Endothelial cell of umbilical vein (primary cell): ENCODE measurements around the gene MPND. TPM values are rescaled to one million over a fixed set of nuclear protein-coding genes. Genes with fewer than 3 reads are reported as not detected.

Experiments used
- BruUV-seq: library from RNA; stranded (reverse); fragments of 400-500 nt; replicated peaks from 2 replicates; lab custom pipeline; 2021; lab: Mats Ljungman, UMichigan
- CTCF ChIA-PET: fragments of 300-600, 350-600 bp; sonication (Branson Sonifier 250); formaldehyde crosslinking; loops from one replicate; lab custom pipeline; 2021; ENCODE audit warnings: antibody characterized with exemption, inconsistent platforms; lab: Charles Lee
- POLR2A ChIA-PET: fragments of 300-600, 350-600 bp; sonication (Branson Sonifier 250); formaldehyde crosslinking; loops from one replicate; lab custom pipeline; 2021; ENCODE audit warnings: antibody characterized with exemption, inconsistent platforms; lab: Charles Lee
- DNase-seq: peaks from one replicate; pipeline ENCODE4 v3.0.0-alpha.2; 2011; ENCODE audit warnings: low read depth, low spot score
- FAIRE-seq: peaks from 2 replicates; lab custom pipeline; 2011; peaks lifted over from hg19 to GRCh38; lab: Jason Lieb, UNC
- H2AFZ ChIP-seq: 2 replicates; pipeline ENCODE4 v1.6.0; 2012; ENCODE audit warnings: low read depth, low read length, control low read depth, inconsistent platforms
- H3K27ac ChIP-seq: 2 replicates; pipeline ENCODE4 v1.5.1; 2011; ENCODE audit warnings: low read depth, mild to moderate bottlenecking, control low read depth, low read length, moderate library complexity; ENCODE audit not compliant: insufficient read depth
- H3K27me3 ChIP-seq, 2 experiments: 2 replicates each; pipeline versions ENCODE4 v1.6.0 to v1.6.1; 2011; ENCODE audit warnings: low read length in 2 of 2, mixed read lengths in 1 of 2; ENCODE audit not compliant: control insufficient read depth in 2 of 2, insufficient read depth in 2 of 2
- H3K36me3 ChIP-seq, 2 experiments: 2 replicates in 1 of 2; 3 replicates in 1 of 2; pipeline ENCODE4 v1.5.1; 2011; ENCODE audit warnings: low read length in 2 of 2, mild to moderate bottlenecking in 1 of 2, moderate library complexity in 1 of 2; ENCODE audit not compliant: control insufficient read depth in 2 of 2, insufficient read depth in 2 of 2; ENCODE audit errors: extremely low read depth in 1 of 2
- H3K4me1 ChIP-seq: 3 replicates; pipeline ENCODE4 v1.5.1; 2011; ENCODE audit warnings: mild to moderate bottlenecking, low read length; ENCODE audit not compliant: control insufficient read depth, insufficient read depth; ENCODE audit errors: extremely low read depth
- H3K4me2 ChIP-seq: 2 replicates; pipeline ENCODE4 v1.6.1; 2011; ENCODE audit warnings: low read length, control low read depth, mixed read lengths; ENCODE audit not compliant: insufficient read depth
- H3K4me3 ChIP-seq, 3 experiments: fragments of 200-600 bp in 1 of 3; sonication (generic), shearing (Covaris generic) in 1 of 3; replicated peaks in 1 of 3; 2 replicates each; pipeline ENCODE4 v1.5.1; 2011 to 2016; ENCODE audit warnings: control low read depth in 3 of 3, low read length in 3 of 3, mild to moderate bottlenecking in 2 of 3, inconsistent platforms in 1 of 3, low read depth in 1 of 3, moderate library complexity in 1 of 3; ENCODE audit not compliant: insufficient read depth in 1 of 3
- H3K79me2 ChIP-seq: 2 replicates; pipeline ENCODE4 v1.6.0; 2012; ENCODE audit warnings: low read length, inconsistent platforms; ENCODE audit not compliant: control insufficient read depth, insufficient read depth
- H3K9ac ChIP-seq: replicated peaks from 2 replicates; pipeline ENCODE3; 2011; ENCODE audit warnings: low read length, control low read depth; ENCODE audit not compliant: insufficient read depth; ENCODE audit errors: extremely low read depth
- H3K9me1 ChIP-seq: replicated peaks from 3 replicates; pipeline ENCODE4 v1.6.0; 2011; ENCODE audit warnings: mild to moderate bottlenecking, low read length; ENCODE audit not compliant: control insufficient read depth, insufficient read depth; ENCODE audit errors: extremely low read depth
- H3K9me3 ChIP-seq: replicated peaks from 2 replicates; pipeline ENCODE4 v1.5.1; 2012; ENCODE audit warnings: low read length, inconsistent platforms; ENCODE audit not compliant: control insufficient read depth, insufficient read depth
- H4K20me1 ChIP-seq: replicated peaks from 2 replicates; pipeline ENCODE3; 2011; ENCODE audit warnings: mild to moderate bottlenecking, low read length; ENCODE audit not compliant: control insufficient read depth, insufficient read depth; ENCODE audit errors: extremely low read depth
- EZH2 ChIP-seq: IDR thresholded peaks from 2 replicates; pipeline ENCODE4 v1.6.1; 2012; ENCODE audit warnings: borderline replicate concordance, low read depth, mild to moderate bottlenecking, moderate library complexity, low read length, inconsistent platforms; ENCODE audit not compliant: severe bottlenecking
- FOS ChIP-seq: IDR thresholded peaks from 2 replicates; pipeline ENCODE4 v1.6.1; 2011; ENCODE audit warnings: mild to moderate bottlenecking, low read length, moderate library complexity, borderline replicate concordance; ENCODE audit not compliant: insufficient read depth
- GATA2 ChIP-seq: IDR thresholded peaks from 2 replicates; pipeline ENCODE4 v1.7.0; 2011; ENCODE audit warnings: low read depth, mild to moderate bottlenecking, moderate library complexity, mixed read lengths, low read length; ENCODE audit not compliant: insufficient read length, insufficient read depth
- JUN ChIP-seq: IDR thresholded peaks from 2 replicates; pipeline ENCODE4 v1.6.1; 2011; ENCODE audit warnings: borderline replicate concordance, low read depth; ENCODE audit not compliant: insufficient read length, insufficient read depth
- MAX ChIP-seq: IDR thresholded peaks from 2 replicates; pipeline ENCODE4 v1.6.1; 2011; ENCODE audit not compliant: insufficient read depth, insufficient read length
- MYC ChIP-seq: IDR thresholded peaks from one replicate; pipeline ENCODE4 v1.6.1; 2011; ENCODE audit warnings: mild to moderate bottlenecking, low read depth, low read length
- POLR2A ChIP-seq: IDR thresholded peaks from 2 replicates; pipeline ENCODE4 v1.6.1; 2012; ENCODE audit warnings: low read depth, mild to moderate bottlenecking, control low read depth, low read length
- POLR2AphosphoS5 ChIP-seq: IDR thresholded peaks from 2 replicates; pipeline ENCODE4 v1.6.1; 2012; ENCODE audit warnings: low read depth, mild to moderate bottlenecking, control low read depth, low read length, moderate library complexity; ENCODE audit not compliant: insufficient read depth
- dilution Hi-C: fragments of 300-500 bp; cut with MboI; formaldehyde crosslinking; loops from one replicate; pipeline ENCODE4 v1.15.0; 2019; ENCODE audit warnings: low sequenced_read_pairs; ENCODE audit not compliant: extremely low pct_ligation_motif_present
- intact Hi-C: fragments of 100-400 bp; cut with micrococcal nuclease; formaldehyde crosslinking; loops from one replicate; pipeline ENCODE4 v1.10.0; 2022
- polyA plus RNA-seq, 4 experiments: library from polyadenylated mRNA; depleted of rRNA in 3 of 4; stranded (reverse) in 3 of 4; unstranded in 1 of 4; fragments of >200 nt; gene quantifications; 2 replicates each; pipeline versions ENCODE4 v1.2.1 to v1.2.3, GENCODE V29; 2011 to 2012; ENCODE audit warnings: missing spikeins in 1 of 4
- total RNA-seq: library from RNA; stranded (reverse); gene quantifications from 2 replicates; pipeline ENCODE4 v1.2.3, GENCODE V29; 2021
- TF ChIP-seq, protein P1 (sequence below), 2 donors: IDR thresholded peaks; 1 replicate in 1 of 2; 2 replicates in 1 of 2; pipeline ENCODE4 v1.5.1; 2011; ENCODE audit warnings: low read length in 2 of 2, mild to moderate bottlenecking in 2 of 2, moderate library complexity in 2 of 2, control low read depth in 1 of 2, inconsistent platforms in 1 of 2, low read depth in 1 of 2; ENCODE audit not compliant: insufficient read depth in 1 of 2; ENCODE audit errors: extremely low read depth in 1 of 2

Gene MPND
- total and polyA plus RNA-seq, 2 donors (not counting 3 experiments of a cell fraction or from before 2014, with no cell fraction given): 14.8 to 21.1 TPM

DNA sequence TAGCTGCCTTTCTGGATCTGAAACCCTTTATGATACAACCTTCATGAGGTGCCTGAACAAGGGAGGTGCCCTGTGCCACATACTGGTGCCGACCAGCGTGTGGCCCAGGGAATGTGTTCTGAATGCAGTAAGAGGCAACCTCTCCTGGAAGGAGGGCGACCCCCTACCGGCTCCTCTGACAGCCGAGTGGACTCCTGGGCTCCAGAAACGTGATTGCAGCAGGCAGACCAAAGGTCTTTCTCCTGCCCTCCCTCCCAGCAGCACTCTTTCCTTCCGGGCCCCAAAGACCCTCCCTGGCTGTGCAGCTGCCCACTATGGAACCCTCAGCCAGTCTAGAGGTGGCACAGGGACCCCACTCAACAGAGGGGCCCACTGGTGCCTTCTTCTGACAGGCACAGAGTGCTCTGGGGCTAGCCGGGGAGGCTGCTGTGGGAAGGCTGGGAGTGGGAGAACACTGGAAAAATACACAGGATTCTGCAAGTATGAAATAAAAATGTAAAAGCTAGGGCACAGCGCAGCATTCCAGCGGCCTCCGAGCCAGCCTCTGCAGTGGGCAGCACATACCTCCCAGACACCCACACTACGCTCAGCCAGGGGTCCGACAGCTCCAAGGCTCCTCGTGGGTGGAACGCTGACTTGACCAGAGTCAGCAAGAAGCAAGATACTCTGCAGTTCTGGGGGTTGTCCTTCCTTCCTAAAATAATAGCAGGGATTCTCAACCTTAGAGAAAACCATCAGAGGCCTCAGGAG, 42.1 kb downstream of the MPND start:
- Histone ChIP-seq H3K4me3 (no peak overlapping the region), H3K9me1 (no peaks in the 10 kb centered on the region), H2AFZ (no peak overlapping the region), H3K79me2 (peaks cover 84% of the 10 kb centered on the region), H4K20me1 (no peaks in the 10 kb centered on the region), H3K36me3 (peaks cover 3 to 19% of the 10 kb centered on the region in 2 experiments), H3K9ac (no peak overlapping the region), H3K9me3 (no peaks in the 10 kb centered on the region), H3K4me1 (peaks cover 35% of the 10 kb centered on the region), H3K27ac (peak overlapping the region; percentile 15), H3K4me2 (no peak overlapping the region), H3K27me3 (no peaks in the 10 kb centered on the region)
- no peak for TF ChIP-seq MAX
- no peak for TF ChIP-seq POLR2A
- no TSS peak for BruUV-seq
- no peak for FAIRE-seq
- no peak for DNase-seq
- dilution Hi-C loops: no loop called here
- intact Hi-C loops: no loop called here
- ChIA-PET CTCF (interaction anchor here (0.6 to 3.5 kb wide), 4 partner anchors 10 to 33 kb away, joined by 3 to 18 read pairs (median 8); partner anchors contain the start of gene SH3GL1), POLR2A (no interaction called here)

DNA sequence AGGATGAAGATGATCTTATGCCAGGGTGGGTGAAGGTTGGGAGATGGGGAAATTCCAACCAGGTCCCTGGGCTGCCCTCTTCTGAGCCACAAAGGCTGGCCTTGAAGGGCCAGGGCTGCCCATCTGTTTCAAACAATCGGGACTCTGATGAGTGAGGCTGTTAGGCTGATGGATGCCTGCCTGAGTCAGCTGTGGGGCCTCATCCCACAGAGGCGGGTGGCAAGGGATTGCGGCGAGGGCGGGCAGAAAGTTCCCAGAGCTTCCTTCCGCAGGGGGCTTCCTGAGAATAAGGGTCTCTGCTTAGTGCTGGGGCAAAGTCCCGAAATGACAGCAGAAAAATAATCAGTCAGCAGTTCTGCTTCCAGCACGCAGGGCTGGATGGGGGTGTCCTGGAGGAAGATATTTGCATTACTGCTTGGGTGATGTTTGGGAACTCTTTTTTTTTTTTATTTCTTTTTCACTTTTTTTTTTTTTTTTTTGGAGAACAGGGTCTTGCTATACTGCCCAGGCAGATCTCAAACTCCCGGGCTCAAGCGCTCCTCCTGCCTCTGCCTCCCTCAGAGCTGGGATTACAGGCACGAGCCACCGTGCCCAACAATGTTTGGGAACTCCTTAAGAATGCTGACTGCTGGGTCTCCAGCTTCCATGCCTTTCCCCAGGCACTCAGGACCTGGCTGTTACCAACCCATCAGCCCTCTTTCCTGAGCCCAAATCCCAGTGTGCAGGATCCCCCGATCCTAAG, 42.9 kb downstream of the MPND start:
- H3K4me1 ChIP-seq: peaks cover 37% of the 10 kb centered on the region
- peak overlapping the region; percentile 15 for H3K27ac ChIP-seq
- peaks cover 3 to 19% of the 10 kb centered on the region in 2 experiments for H3K36me3 ChIP-seq
- no peak overlapping the region for H3K4me2 ChIP-seq
- peaks cover 83% of the 10 kb centered on the region for H3K79me2 ChIP-seq
- no peaks in the 10 kb centered on the region for H3K9me1 ChIP-seq
- intact Hi-C loops (no loop called here), dilution Hi-C loops (no loop called here)
- H3K27me3 ChIP-seq: no peaks in the 10 kb centered on the region
- TF ChIP-seq POLR2AphosphoS5: no peak
- no peak for TF ChIP-seq MAX
- TF ChIP-seq, protein P1, sequence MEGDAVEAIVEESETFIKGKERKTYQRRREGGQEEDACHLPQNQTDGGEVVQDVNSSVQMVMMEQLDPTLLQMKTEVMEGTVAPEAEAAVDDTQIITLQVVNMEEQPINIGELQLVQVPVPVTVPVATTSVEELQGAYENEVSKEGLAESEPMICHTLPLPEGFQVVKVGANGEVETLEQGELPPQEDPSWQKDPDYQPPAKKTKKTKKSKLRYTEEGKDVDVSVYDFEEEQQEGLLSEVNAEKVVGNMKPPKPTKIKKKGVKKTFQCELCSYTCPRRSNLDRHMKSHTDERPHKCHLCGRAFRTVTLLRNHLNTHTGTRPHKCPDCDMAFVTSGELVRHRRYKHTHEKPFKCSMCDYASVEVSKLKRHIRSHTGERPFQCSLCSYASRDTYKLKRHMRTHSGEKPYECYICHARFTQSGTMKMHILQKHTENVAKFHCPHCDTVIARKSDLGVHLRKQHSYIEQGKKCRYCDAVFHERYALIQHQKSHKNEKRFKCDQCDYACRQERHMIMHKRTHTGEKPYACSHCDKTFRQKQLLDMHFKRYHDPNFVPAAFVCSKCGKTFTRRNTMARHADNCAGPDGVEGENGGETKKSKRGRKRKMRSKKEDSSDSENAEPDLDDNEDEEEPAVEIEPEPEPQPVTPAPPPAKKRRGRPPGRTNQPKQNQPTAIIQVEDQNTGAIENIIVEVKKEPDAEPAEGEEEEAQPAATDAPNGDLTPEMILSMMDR (IDR thresholded peaks at IDR 0.05; ENCODE audit: extremely low read depth in 1 of 2, insufficient read depth in 1 of 2, low read depth in 1 of 2, low read length in 2 of 2): no peak
- no peak for TF ChIP-seq JUN
- TF ChIP-seq POLR2A: no peak
- TF ChIP-seq FOS: no peak
- no peak for TF ChIP-seq GATA2
- TF ChIP-seq MYC: no peak
- no peak for TF ChIP-seq EZH2
- H3K9ac ChIP-seq: no peak overlapping the region
- no peak overlapping the region for H2AFZ ChIP-seq
- no TSS peak for BruUV-seq
- H3K4me3 ChIP-seq: no peak overlapping the region
- ChIA-PET CTCF (interaction anchor here (0.6 to 3.5 kb wide), 5 partner anchors 11 to 34 kb away, joined by 3 to 18 read pairs (median 6); partner anchors contain the start of gene SH3GL1), POLR2A (no interaction called here)
- no peaks in the 10 kb centered on the region for H4K20me1 ChIP-seq
- H3K9me3 ChIP-seq: no peaks in the 10 kb centered on the region
- DNase-seq (no peak), FAIRE-seq (peak; percentile 79)
